Panc1 (cell line): Measurements from ENCODE around the gene SYNPO. TPM values are rescaled to one million over a fixed set of nuclear protein-coding genes. Genes with fewer than 3 reads are reported as not detected.
A peak's percentile ranks its signal among the peaks of the same experiment; 100 is the strongest.

Source experiments
- ATAC-seq: fragments of 200-7000 bp; cut with Tn5 transposase; 2 replicates; pipeline ENCODE4 v1.9.1; 2020; ENCODE audit warnings: mild to moderate bottlenecking, moderate library complexity
- BruUV-seq: library from RNA; stranded (reverse); fragments of 400-500 nt; replicated peaks from 2 replicates; lab custom pipeline; 2021; lab: Mats Ljungman, UMichigan
- CTCF ChIA-PET: fragments of 300-600 bp; sonication (Branson Sonifier 250); formaldehyde crosslinking; loops from one replicate; lab custom pipeline; 2022; ENCODE audit warnings: antibody characterized with exemption; lab: Charles Lee
- POLR2A ChIA-PET: fragments of 300-600 bp; sonication (Branson Sonifier 250); formaldehyde crosslinking; loops from one replicate; lab custom pipeline; 2022; ENCODE audit warnings: antibody characterized with exemption; lab: Charles Lee
- DNase-seq: peaks from one replicate; pipeline ENCODE4 v3.0.0-alpha.2; 2010; ENCODE audit warnings: low read depth, low spot score
- H3K27ac ChIP-seq: 2 replicates; pipeline ENCODE4 v1.5.1; 2011; ENCODE audit warnings: mild to moderate bottlenecking, low read length, inconsistent platforms
- H3K27me3 ChIP-seq: fragments of 200-500 bp; sonication (Bioruptor generic); 2 replicates; pipeline ENCODE4 v1.6.0; 2014; ENCODE audit warnings: low read length, inconsistent platforms; ENCODE audit not compliant: control insufficient read depth, insufficient read depth
- H3K36me3 ChIP-seq: fragments of 200-500 bp; sonication (Bioruptor generic); 2 replicates; pipeline ENCODE4 v1.5.1; 2014; ENCODE audit warnings: inconsistent platforms, mild to moderate bottlenecking, low read length, moderate library complexity; ENCODE audit not compliant: control insufficient read depth, insufficient read depth
- H3K4me1 ChIP-seq: 2 replicates; pipeline ENCODE4 v1.5.1; 2011; ENCODE audit warnings: inconsistent platforms, mild to moderate bottlenecking, low read length, moderate library complexity; ENCODE audit not compliant: control insufficient read depth, insufficient read depth
- H3K4me3 ChIP-seq, 2 experiments: 2 replicates each; pipeline ENCODE4 v1.5.1; 2011 to 2012; ENCODE audit warnings: low read depth in 2 of 2, low read length in 2 of 2, mild to moderate bottlenecking in 2 of 2, inconsistent platforms in 1 of 2, moderate library complexity in 1 of 2
- H3K9me3 ChIP-seq: fragments of 200-500 bp; sonication (Bioruptor generic); 2 replicates; pipeline ENCODE4 v1.5.1; 2014; ENCODE audit warnings: low read depth, mild to moderate bottlenecking, inconsistent platforms, low read length, moderate library complexity; ENCODE audit not compliant: control insufficient read depth, insufficient read depth
- CTCF ChIP-seq: fragments of 450-650 bp; IDR thresholded peaks from 2 replicates; pipeline ENCODE4 v1.5.1; 2017; ENCODE audit warnings: mild to moderate bottlenecking
- POLR2AphosphoS5 ChIP-seq: IDR thresholded peaks from 2 replicates; pipeline ENCODE4 v1.6.1; 2012; ENCODE audit warnings: mild to moderate bottlenecking, low read depth, low read length, moderate library complexity
- REST ChIP-seq, 2 experiments: IDR thresholded peaks; 2 replicates each; pipeline ENCODE4 v1.6.1; 2011 to 2012; ENCODE audit warnings: low read depth in 2 of 2, control low read depth in 1 of 2, low read length in 1 of 2, mild to moderate bottlenecking in 1 of 2, moderate library complexity in 1 of 2; ENCODE audit not compliant: insufficient read depth in 1 of 2
- SIN3A ChIP-seq: IDR thresholded peaks from 2 replicates; pipeline ENCODE4 v1.6.1; 2012; ENCODE audit warnings: low read depth, mild to moderate bottlenecking, low read length, moderate library complexity, borderline replicate concordance; ENCODE audit not compliant: insufficient read depth
- TCF7L2 ChIP-seq: IDR thresholded peaks from 2 replicates; pipeline ENCODE4 v1.6.1; 2011; ENCODE audit warnings: mild to moderate bottlenecking, low read depth, low read length, inconsistent platforms
- in situ Hi-C: cut with HindIII; loops from 2 replicates; pipeline ENCODE4 v1.10.0; 2016; ENCODE audit warnings: low sequenced_read_pairs, low pct_unique_long_range_greater_than_20kb
- intact Hi-C: fragments of 100-400 bp; cut with micrococcal nuclease; formaldehyde crosslinking; loops from one replicate; pipeline ENCODE4 v1.10.0; 2022; ENCODE audit not compliant: unreplicated experiment
- total RNA-seq: library from RNA; stranded (reverse); gene quantifications from one replicate; pipeline ENCODE4 v1.2.1, GENCODE V29; 2021; ENCODE audit not compliant: unreplicated experiment

Gene SYNPO
- total RNA-seq, 1 experiment from 2014 or later = 82.8 TPM

- no peaks in the 10 kb centered on the region for H3K27me3 ChIP-seq
- CTCF ChIA-PET = no interaction called here
- BruUV-seq = no TSS peak
- no peaks in the 10 kb centered on the region for H3K36me3 ChIP-seq
- intact Hi-C loops = no loop called here
- in situ Hi-C loops = no loop called here
- TF ChIP-seq TCF7L2 (no peak), SIN3A (no peak), REST (IDR thresholded peaks at IDR 0.05; ENCODE audit: insufficient read depth in 1 of 2, low read depth in 2 of 2, low read length in 1 of 2) (no peak), CTCF (no peak), POLR2AphosphoS5 (no peak)
- POLR2A ChIA-PET = no interaction called here
- H3K9me3 ChIP-seq = no peaks in the 10 kb centered on the region
- H3K27ac ChIP-seq = peak overlapping the region; percentile 8; the same call in 1 of the 2 replicates
- DNase-seq = no peak
- H3K4me1 ChIP-seq = peaks cover 12% of the 10 kb centered on the region
- ATAC-seq = peak; percentile 83
- no peak overlapping the region; a peak in 1 of 4 replicates for H3K4me3 ChIP-seq
Observed at GRCh38 chr5:150599917-150600511, 40.4 kb upstream of the SYNPO start.

GRCh38 chr5:150600616-150601490 is 39.6 kb upstream of the SYNPO start:
- Histone ChIP-seq H3K4me1 (peaks cover 12% of the 10 kb centered on the region), H3K4me3 (peak overlapping the region in 1 of 2 experiments; percentile 10; a peak in 1 of 4 replicates), H3K9me3 (no peaks in the 10 kb centered on the region), H3K36me3 (no peaks in the 10 kb centered on the region), H3K27me3 (no peaks in the 10 kb centered on the region), H3K27ac (peak overlapping the region; percentile 8; the same call in 1 of the 2 replicates)
- TF ChIP-seq POLR2AphosphoS5 (no peak), REST (IDR thresholded peaks at IDR 0.05; ENCODE audit: insufficient read depth in 1 of 2, low read depth in 2 of 2, low read length in 1 of 2) (no peak), SIN3A (no peak), TCF7L2 (no peak), CTCF (no peak)
- intact Hi-C loops (no loop called here), in situ Hi-C loops (no loop called here)
- BruUV-seq = no TSS peak
- ATAC-seq (no peak), DNase-seq (no peak)
- ChIA-PET CTCF (no interaction called here), POLR2A (no interaction called here)
